DND-41 (cell line): Measurements from ENCODE around the gene DNAI4.
A peak's percentile ranks its signal among the peaks of the same experiment; 100 is the strongest.

Experiments used
- ATAC-seq: fragments of 200-7000 bp; cut with Tn5 transposase; 3 replicates; pipeline ENCODE4 v1.9.1; 2021; ENCODE audit warnings: low read depth; ENCODE audit not compliant: insufficient read depth
- DNase-seq: peaks from one replicate; pipeline ENCODE4 v3.0.0-alpha.2; 2020
- H2AFZ ChIP-seq: 2 replicates; pipeline ENCODE4 v1.6.0; 2012; ENCODE audit warnings: low read depth, low read length
- H3K27ac ChIP-seq: 2 replicates; pipeline ENCODE4 v1.5.1; 2012; ENCODE audit warnings: low read length, inconsistent platforms
- H3K27me3 ChIP-seq: fragments of 200-600 bp; sonication (generic); 2 replicates; pipeline ENCODE4 v1.6.0; 2012; ENCODE audit warnings: low read length, mild to moderate bottlenecking, inconsistent platforms; ENCODE audit not compliant: insufficient read depth, poor library complexity
- H3K36me3 ChIP-seq: 2 replicates; pipeline ENCODE4 v1.5.1; 2012; ENCODE audit warnings: low read length, inconsistent platforms; ENCODE audit not compliant: insufficient read depth
- H3K4me1 ChIP-seq: 2 replicates; pipeline ENCODE4 v1.5.1; 2012; ENCODE audit warnings: mild to moderate bottlenecking, low read length; ENCODE audit not compliant: insufficient read depth
- H3K4me2 ChIP-seq: 2 replicates; pipeline ENCODE4 v1.6.0; 2012; ENCODE audit warnings: mild to moderate bottlenecking, moderate library complexity, low read length, inconsistent platforms; ENCODE audit not compliant: insufficient read depth
- H3K4me3 ChIP-seq, 2 experiments: fragments of 200-600 bp in 1 of 2; shearing (Covaris generic) in 1 of 2; 2 replicates each; pipeline ENCODE4 v1.5.1; 2012 to 2016; ENCODE audit warnings: inconsistent platforms in 2 of 2, low read length in 2 of 2, mild to moderate bottlenecking in 2 of 2, low read depth in 1 of 2, moderate library complexity in 1 of 2
- H3K79me2 ChIP-seq: 2 replicates; pipeline ENCODE4 v1.6.0; 2012; ENCODE audit warnings: low read length, inconsistent platforms; ENCODE audit not compliant: insufficient read depth
- H3K9ac ChIP-seq: 2 replicates; pipeline ENCODE4 v1.6.0; 2012; ENCODE audit warnings: low read depth, mild to moderate bottlenecking, inconsistent platforms, low read length, moderate library complexity
- H3K9me3 ChIP-seq: 2 replicates; pipeline ENCODE4 v1.5.1; 2012; ENCODE audit warnings: low read length, moderate library complexity, mild to moderate bottlenecking, inconsistent platforms; ENCODE audit not compliant: insufficient read depth, severe bottlenecking
- H4K20me1 ChIP-seq: 2 replicates; pipeline ENCODE4 v1.6.0; 2012; ENCODE audit warnings: low read length; ENCODE audit not compliant: insufficient read depth
- CTCF ChIP-seq: IDR thresholded peaks from 2 replicates; pipeline ENCODE4 v1.5.1; 2012; ENCODE audit warnings: borderline replicate concordance, low read length, moderate library complexity, mild to moderate bottlenecking; ENCODE audit not compliant: poor library complexity, severe bottlenecking; ENCODE audit errors: extremely low read depth
- EZH2 ChIP-seq: IDR thresholded peaks from 3 replicates; pipeline ENCODE4 v1.6.1; 2012; ENCODE audit warnings: borderline replicate concordance, low read depth, mild to moderate bottlenecking, moderate library complexity, low read length, inconsistent platforms; ENCODE audit not compliant: severe bottlenecking

DNAI4 gene

GRCh38 chr1:66929146-66929688 is 4.6 kb upstream of the DNAI4 start:
- no peaks in the 10 kb centered on the region; the same call in 1 of the 2 replicates for H3K36me3 ChIP-seq
- peak overlapping the region; percentile 96 to 97; a peak in 3 of 4 replicates for H3K4me3 ChIP-seq
- DNase-seq (no peak), ATAC-seq (no peak)
- no peaks in the 10 kb centered on the region for H3K9me3 ChIP-seq
- H3K4me1 ChIP-seq, result peaks cover 75% of the 10 kb centered on the region
- H3K79me2 ChIP-seq, result peaks cover 88% of the 10 kb centered on the region
- TF ChIP-seq CTCF, result no peak
- H3K9ac ChIP-seq, result peak overlapping the region; percentile 99
- H3K27ac ChIP-seq, result peak overlapping the region; percentile 93
- no peaks in the 10 kb centered on the region for H3K27me3 ChIP-seq
- H2AFZ ChIP-seq, result peak overlapping the region; percentile 76; the same call in 1 of the 2 replicates
- H3K4me2 ChIP-seq, result peak overlapping the region; percentile 79
- peaks cover 12% of the 10 kb centered on the region; the same call in 1 of the 2 replicates for H4K20me1 ChIP-seq

- 0 out of 2 replicates have a peak overlapping the region, but pooled peaks have one; percentile 79 for H3K4me2 ChIP-seq
- ATAC-seq, result no peak
- H2AFZ ChIP-seq, result no peak overlapping the region
- TF ChIP-seq CTCF (no peak), EZH2 (no peak)
- peaks cover 3% of the 10 kb centered on the region; the same call in 1 of the 2 replicates for H4K20me1 ChIP-seq
- H3K27me3 ChIP-seq, result no peaks in the 10 kb centered on the region
- peaks cover 86% of the 10 kb centered on the region for H3K79me2 ChIP-seq
- H3K4me1 ChIP-seq, result peaks cover 73% of the 10 kb centered on the region
- H3K27ac ChIP-seq, result no peak overlapping the region
- H3K36me3 ChIP-seq, result no peaks in the 10 kb centered on the region; the same call in 1 of the 2 replicates
- DNase-seq, result no peak
- H3K4me3 ChIP-seq, result no peak overlapping the region
- H3K9me3 ChIP-seq, result no peaks in the 10 kb centered on the region
- no peak overlapping the region for H3K9ac ChIP-seq
These were observed 2.9 kb upstream of the DNAI4 start for GRCh38 chr1:66927528-66927927.

GRCh38 chr1:66925944-66926343 is 1.3 kb upstream of the DNAI4 start:
- Histone ChIP-seq H2AFZ (no peak overlapping the region; the same call in 1 of the 2 replicates), H4K20me1 (no peaks in the 10 kb centered on the region; the same call in 1 of the 2 replicates), H3K4me3 (peak overlapping the region; percentile 43 to 68), H3K27ac (peak overlapping the region; percentile 99), H3K4me1 (peaks cover 59% of the 10 kb centered on the region), H3K9me3 (no peaks in the 10 kb centered on the region), H3K79me2 (peaks cover 70% of the 10 kb centered on the region), H3K9ac (peak overlapping the region; percentile 70), H3K36me3 (no peaks in the 10 kb centered on the region; the same call in 1 of the 2 replicates), H3K27me3 (no peaks in the 10 kb centered on the region), H3K4me2 (peak overlapping the region; percentile 79)
- ATAC-seq, result no peak
- no peak for DNase-seq
- no peak for TF ChIP-seq CTCF
